Iris pigment epithelial cell (primary cell): ENCODE data around the gene MSH4.
"Not testable (repeated sequence)": the region's sequence is repeated elsewhere in the genome, so short reads cannot be mapped to it uniquely, and the experiment has no call there.

Source experiments
- DNase-seq: peaks from one replicate; pipeline ENCODE4 v3.0.0-alpha.2; 2011; ENCODE audit warnings: low read depth

MSH4 gene

GRCh38 chr1:75796376-75797272, at the start of gene MSH4:
Gene MSH4 (plus strand): TSS chr1:75796882. CDS start chr1:75796986, 104 bp downstream.
- no peak for DNase-seq

GRCh38 chr1:75757210-75757609, 39.5 kb upstream of the MSH4 start:
- not testable (repeated sequence) for DNase-seq

- not testable (repeated sequence) for DNase-seq
Measured at GRCh38 chr1:75758543-75758942, 38.1 kb upstream of the MSH4 start.

- DNase-seq = no peak
Measured at GRCh38 chr1:75764057-75764655, 32.5 kb upstream of the MSH4 start.

GRCh38 chr1:75765697-75766355, 30.9 kb upstream of the MSH4 start:
- DNase-seq = peak; percentile 89

- DNase-seq = peak; percentile 39
Measured at GRCh38 chr1:75768016-75768415, 28.7 kb upstream of the MSH4 start.

- no peak for DNase-seq
Measured at GRCh38 chr1:75770761-75771160, 25.9 kb upstream of the MSH4 start.

GRCh38 chr1:75771978-75772377, 24.7 kb upstream of the MSH4 start:
- DNase-seq = no peak

- DNase-seq = not testable (repeated sequence)
Measured at GRCh38 chr1:75777812-75778211, 18.9 kb upstream of the MSH4 start.

- DNase-seq = not testable (repeated sequence)
Measured at GRCh38 chr1:75778694-75779093, 18.0 kb upstream of the MSH4 start.

GRCh38 chr1:75780183-75780582, 16.5 kb upstream of the MSH4 start:
- DNase-seq = not testable (repeated sequence)

- DNase-seq = not testable (repeated sequence)
Measured at GRCh38 chr1:75783920-75784319, 12.8 kb upstream of the MSH4 start.

- DNase-seq = no peak
Measured at GRCh38 chr1:75785320-75785982, 11.2 kb upstream of the MSH4 start.

GRCh38 chr1:75785983-75786853, 10.5 kb upstream of the MSH4 start, which contains the start of gene RABGGTB:
Gene RABGGTB (plus strand): TSS chr1:75786256. CDS start chr1:75786272, 16 bp downstream.
- DNase-seq = peak; percentile 96

- DNase-seq = no peak
Measured at GRCh38 chr1:75786901-75787493, 9.7 kb upstream of the MSH4 start.

- no peak for DNase-seq
Measured at GRCh38 chr1:75787524-75787923, 9.2 kb upstream of the MSH4 start.

- DNase-seq = no peak
Measured at GRCh38 chr1:75789988-75790387, 6.7 kb upstream of the MSH4 start.

GRCh38 chr1:75791022-75791421, 5.7 kb upstream of the MSH4 start:
- DNase-seq = peak; percentile 62

GRCh38 chr1:75792091-75792490, 4.6 kb upstream of the MSH4 start:
- no peak for DNase-seq

- DNase-seq = no peak
Measured at GRCh38 chr1:75794382-75794781, 2.3 kb upstream of the MSH4 start.

GRCh38 chr1:75795703-75796193, 934 bp upstream of the MSH4 start:
- no peak for DNase-seq
